PC-3 (cell line): Measurements from ENCODE around the gene NOMO2.
"Not testable (repeated sequence)": the region's sequence is repeated elsewhere in the genome, so short reads cannot be mapped to it uniquely, and the experiment has no call there.

Experiments used
- EZH2 ChIP-seq: fragments of 300-600 bp; sonication (generic); IDR thresholded peaks from one replicate; pipeline ENCODE4 v1.6.1; 2017; ENCODE audit warnings: antibody characterized with exemption, mild to moderate bottlenecking, low read length; ENCODE audit not compliant: unreplicated experiment
- EZH2phosphoT487 ChIP-seq: fragments of 300-600 bp; sonication (generic); IDR thresholded peaks from 2 replicates; pipeline ENCODE4 v1.6.1; 2018; ENCODE audit warnings: mild to moderate bottlenecking, antibody characterized with exemption, low read length, borderline replicate concordance
- TF ChIP-seq, protein P1 (sequence below): fragments of 300-600 bp; sonication (generic); conservative IDR thresholded peaks from 2 replicates; pipeline ENCODE4 v1.5.1; 2017; ENCODE audit warnings: antibody characterized with exemption, low read depth, mild to moderate bottlenecking, low read length

DNA sequence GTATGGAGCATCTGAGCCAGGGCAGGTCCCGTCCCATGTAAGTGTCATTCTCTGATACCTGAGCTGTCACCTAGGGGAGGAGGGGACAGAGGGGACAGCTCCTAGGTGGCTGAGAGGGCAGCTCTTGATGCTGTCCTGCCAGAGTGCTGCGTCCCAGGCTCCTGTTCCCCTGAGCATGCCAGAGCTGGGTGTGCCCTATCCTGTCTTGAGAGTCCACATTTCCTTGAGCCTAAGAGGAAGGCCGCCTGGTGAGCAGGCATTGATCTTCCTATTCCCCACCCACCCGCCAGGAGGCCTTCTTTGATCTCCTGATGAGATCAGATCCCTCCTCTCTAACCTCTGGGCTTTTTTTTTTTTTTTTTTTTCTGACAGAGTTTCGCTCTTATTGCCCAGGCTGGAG lies 32.0 kb upstream of the NOMO2 start:
- not testable (repeated sequence) for TF ChIP-seq EZH2, EZH2phosphoT487
- TF ChIP-seq, protein P1, sequence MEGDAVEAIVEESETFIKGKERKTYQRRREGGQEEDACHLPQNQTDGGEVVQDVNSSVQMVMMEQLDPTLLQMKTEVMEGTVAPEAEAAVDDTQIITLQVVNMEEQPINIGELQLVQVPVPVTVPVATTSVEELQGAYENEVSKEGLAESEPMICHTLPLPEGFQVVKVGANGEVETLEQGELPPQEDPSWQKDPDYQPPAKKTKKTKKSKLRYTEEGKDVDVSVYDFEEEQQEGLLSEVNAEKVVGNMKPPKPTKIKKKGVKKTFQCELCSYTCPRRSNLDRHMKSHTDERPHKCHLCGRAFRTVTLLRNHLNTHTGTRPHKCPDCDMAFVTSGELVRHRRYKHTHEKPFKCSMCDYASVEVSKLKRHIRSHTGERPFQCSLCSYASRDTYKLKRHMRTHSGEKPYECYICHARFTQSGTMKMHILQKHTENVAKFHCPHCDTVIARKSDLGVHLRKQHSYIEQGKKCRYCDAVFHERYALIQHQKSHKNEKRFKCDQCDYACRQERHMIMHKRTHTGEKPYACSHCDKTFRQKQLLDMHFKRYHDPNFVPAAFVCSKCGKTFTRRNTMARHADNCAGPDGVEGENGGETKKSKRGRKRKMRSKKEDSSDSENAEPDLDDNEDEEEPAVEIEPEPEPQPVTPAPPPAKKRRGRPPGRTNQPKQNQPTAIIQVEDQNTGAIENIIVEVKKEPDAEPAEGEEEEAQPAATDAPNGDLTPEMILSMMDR = not testable (repeated sequence)
